ENCODE data around the gene ADAMTSL1. TPM values are rescaled to one million over a fixed set of nuclear protein-coding genes. Genes with fewer than 3 reads are reported as not detected.

Gene ADAMTSL1
- total and polyA plus RNA-seq, 9 donors: 1.2 to 20.0 (median 6.1) TPM

GRCh38 chr9:18499980-18500379 lies 26.0 kb downstream of the ADAMTSL1 start:
- no peaks in the 10 kb centered on the region for H3K36me3 ChIP-seq
- WGBS, 3 donors: 44 to 66% (median 49%) methylated on average over 1 of the region's 1 CpG
- H3K4me1 ChIP-seq (ENCODE audit: insufficient read depth): no peaks in the 10 kb centered on the region
- no peak overlapping the region for H3K27ac ChIP-seq
- H3K27me3 ChIP-seq: no peaks in the 10 kb centered on the region
- no peaks in the 10 kb centered on the region for H3K9me3 ChIP-seq
- H3K4me3 ChIP-seq: no peak overlapping the region
- no peak for DNase-seq
- TF ChIP-seq CTCF (IDR thresholded peaks at IDR 0.05): no peak
- TF ChIP-seq EP300 (IDR thresholded peaks at IDR 0.05): no peak
- TF ChIP-seq POLR2A (IDR thresholded peaks at IDR 0.05): no peak
- intact Hi-C loops (cut with DNase I): no loop called here

- Histone ChIP-seq H3K4me1 (ENCODE audit: insufficient read depth) (no peaks in the 10 kb centered on the region), H3K27ac (no peak overlapping the region), H3K27me3 (no peaks in the 10 kb centered on the region), H3K36me3 (no peaks in the 10 kb centered on the region), H3K4me3 (no peak overlapping the region), H3K9me3 (no peaks in the 10 kb centered on the region)
- no peak for DNase-seq
- WGBS, 3 donors: 94 to 100% (median 95%) methylated on average over 1 of the region's 1 CpG
- intact Hi-C loops (cut with DNase I): no loop called here
- TF ChIP-seq CTCF (IDR thresholded peaks at IDR 0.05) (no peak), POLR2A (IDR thresholded peaks at IDR 0.05) (no peak), EP300 (IDR thresholded peaks at IDR 0.05) (no peak)
Measured at GRCh38 chr9:18500451-18500850, 26.5 kb downstream of the ADAMTSL1 start.

- TF ChIP-seq POLR2A (IDR thresholded peaks at IDR 0.05) (no peak), EP300 (IDR thresholded peaks at IDR 0.05) (no peak), CTCF (IDR thresholded peaks at IDR 0.05) (no peak)
- H3K4me3 ChIP-seq: no peak overlapping the region
- no peaks in the 10 kb centered on the region for H3K27me3 ChIP-seq
- H3K36me3 ChIP-seq: no peaks in the 10 kb centered on the region
- H3K4me1 ChIP-seq (ENCODE audit: insufficient read depth): no peaks in the 10 kb centered on the region
- 12 to 18% (median 16%) methylated on average over 5 of the region's 5 CpGs for WGBS, 3 donors
- intact Hi-C loops (cut with DNase I): no loop called here
- H3K9me3 ChIP-seq: no peaks in the 10 kb centered on the region
- no peak for DNase-seq
- H3K27ac ChIP-seq: no peak overlapping the region
Measured at GRCh38 chr9:18501949-18502348, 28.0 kb downstream of the ADAMTSL1 start.

- 56 to 68% (median 64%) methylated on average over 3 of the region's 3 CpGs for WGBS, 3 donors
- DNase-seq: no peak
- Histone ChIP-seq H3K4me1 (ENCODE audit: insufficient read depth) (no peaks in the 10 kb centered on the region), H3K4me3 (no peak overlapping the region), H3K9me3 (no peaks in the 10 kb centered on the region), H3K36me3 (no peaks in the 10 kb centered on the region), H3K27ac (no peak overlapping the region), H3K27me3 (no peaks in the 10 kb centered on the region)
- intact Hi-C loops (cut with DNase I): no loop called here
- TF ChIP-seq CTCF (IDR thresholded peaks at IDR 0.05): no peak
- no peak for TF ChIP-seq POLR2A (IDR thresholded peaks at IDR 0.05)
- TF ChIP-seq EP300 (IDR thresholded peaks at IDR 0.05): no peak
Measured at GRCh38 chr9:18502546-18502945, 28.6 kb downstream of the ADAMTSL1 start.

GRCh38 chr9:18504707-18505106 lies 30.8 kb downstream of the ADAMTSL1 start:
- DNase-seq: no peak
- Histone ChIP-seq H3K27me3 (no peaks in the 10 kb centered on the region), H3K27ac (no peak overlapping the region), H3K4me1 (ENCODE audit: insufficient read depth) (no peaks in the 10 kb centered on the region), H3K9me3 (no peaks in the 10 kb centered on the region), H3K36me3 (no peaks in the 10 kb centered on the region), H3K4me3 (no peak overlapping the region)
- intact Hi-C loops (cut with DNase I): no loop called here
- no peak for TF ChIP-seq EP300 (IDR thresholded peaks at IDR 0.05)
- TF ChIP-seq POLR2A (IDR thresholded peaks at IDR 0.05): no peak
- TF ChIP-seq CTCF (IDR thresholded peaks at IDR 0.05): no peak
- WGBS, 3 donors: 87 to 92% (median 90%) methylated on average over 14 of the region's 14 CpGs
